ENCODE measurements around the gene CPLX1. TPM values are rescaled to one million over a fixed set of nuclear protein-coding genes. Genes with fewer than 3 reads are reported as not detected.

The CPLX1 gene
- total RNA-seq, 1 experiment from 2014 or later: 14.5 TPM

DNA sequence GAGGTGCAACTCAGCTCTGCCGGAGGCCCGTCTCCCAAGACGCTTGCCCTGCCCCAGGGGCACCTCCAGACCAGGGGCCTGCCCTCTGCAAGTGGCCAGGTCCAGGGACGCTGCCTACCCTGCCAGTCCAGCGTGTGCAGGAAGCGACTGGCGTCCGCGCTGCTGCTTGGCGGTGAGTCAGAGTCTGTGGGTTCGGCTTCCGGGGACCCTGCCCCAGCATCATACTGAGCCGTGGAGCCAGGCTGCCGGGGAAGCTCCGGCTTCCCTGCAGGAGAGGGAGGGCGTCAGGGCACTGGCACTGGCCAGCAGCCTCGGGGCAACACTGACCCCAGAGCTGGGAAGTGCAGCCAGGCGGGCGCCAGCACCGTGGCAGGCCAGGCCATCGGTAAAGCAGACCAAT is 42.5 kb upstream of the CPLX1 start:
- DNase-seq (ENCODE audit: low read depth, low spot score) (no peak), ATAC-seq (no peak)
- Histone ChIP-seq H3K9me3 (ENCODE audit: control insufficient read depth in 1 of 2, insufficient read depth in 1 of 2, low read depth in 1 of 2, low read length in 2 of 2) (no peaks in the 10 kb centered on the region), H2AFZ (ENCODE audit: low read depth, low read length, poor library complexity, severe bottlenecking) (no peak overlapping the region), H3K4me3 (replicated peaks in 1 of 2; ENCODE audit: low read depth in 1 of 2, low read length in 2 of 2) (no peak overlapping the region), H3K27me3 (ENCODE audit: insufficient read depth, low read length) (no peaks in the 10 kb centered on the region), H4K20me1 (ENCODE audit: insufficient read depth) (no peaks in the 10 kb centered on the region), H3K4me1 (ENCODE audit: control insufficient read depth in 1 of 2, insufficient read depth in 2 of 2, low read length in 2 of 2) (no peaks in the 10 kb centered on the region), H3K36me3 (ENCODE audit: control insufficient read depth in 1 of 2, insufficient read depth in 2 of 2, low read length in 2 of 2) (peaks cover 6 to 23% of the 10 kb centered on the region in 2 experiments; a peak in 3 of 4 replicates), H3K79me2 (ENCODE audit: insufficient read depth, low read length) (no peaks in the 10 kb centered on the region), H3K9me2 (ENCODE audit: insufficient read depth) (no peaks in the 10 kb centered on the region), H3K27ac (ENCODE audit: low read depth, low read length) (no peak overlapping the region), H3K4me2 (ENCODE audit: low read length) (no peak overlapping the region), H3K9ac (ENCODE audit: low read length) (no peak overlapping the region)
- ChIA-PET RAD21 (ENCODE audit: low non-redundant PET in 1 of 2, low total read pairs in 2 of 2, uncharacterized antibody in 2 of 2, unreplicated experiment in 2 of 2) (no interaction called here), POLR2A (no interaction called here), CTCF (no interaction called here)
- intact Hi-C loops (cut with micrococcal nuclease): no loop called here
- no TSS peak for BruUV-seq (replicated peaks)
- TF ChIP-seq MAX (IDR thresholded peaks at IDR 0.05): no peak
- TF ChIP-seq POLR2AphosphoS5 (IDR thresholded peaks at IDR 0.05; ENCODE audit: low read depth, low read length): no peak
- TF ChIP-seq, protein P1, sequence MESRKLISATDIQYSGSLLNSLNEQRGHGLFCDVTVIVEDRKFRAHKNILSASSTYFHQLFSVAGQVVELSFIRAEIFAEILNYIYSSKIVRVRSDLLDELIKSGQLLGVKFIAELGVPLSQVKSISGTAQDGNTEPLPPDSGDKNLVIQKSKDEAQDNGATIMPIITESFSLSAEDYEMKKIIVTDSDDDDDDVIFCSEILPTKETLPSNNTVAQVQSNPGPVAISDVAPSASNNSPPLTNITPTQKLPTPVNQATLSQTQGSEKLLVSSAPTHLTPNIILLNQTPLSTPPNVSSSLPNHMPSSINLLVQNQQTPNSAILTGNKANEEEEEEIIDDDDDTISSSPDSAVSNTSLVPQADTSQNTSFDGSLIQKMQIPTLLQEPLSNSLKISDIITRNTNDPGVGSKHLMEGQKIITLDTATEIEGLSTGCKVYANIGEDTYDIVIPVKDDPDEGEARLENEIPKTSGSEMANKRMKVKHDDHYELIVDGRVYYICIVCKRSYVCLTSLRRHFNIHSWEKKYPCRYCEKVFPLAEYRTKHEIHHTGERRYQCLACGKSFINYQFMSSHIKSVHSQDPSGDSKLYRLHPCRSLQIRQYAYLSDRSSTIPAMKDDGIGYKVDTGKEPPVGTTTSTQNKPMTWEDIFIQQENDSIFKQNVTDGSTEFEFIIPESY (IDR thresholded peaks at IDR 0.05; ENCODE audit: extremely low read depth, insufficient replicate concordance, low read length): no peak
- no peak for TF ChIP-seq TCF7L2 (IDR thresholded peaks at IDR 0.05; ENCODE audit: borderline replicate concordance, extremely low read depth, insufficient read depth, insufficient read length)
- no peak for TF ChIP-seq CBX3 (IDR thresholded peaks at IDR 0.05; ENCODE audit: low read depth)
- no peak for TF ChIP-seq POLR2A (IDR thresholded peaks at IDR 0.05; ENCODE audit: borderline replicate concordance, extremely low read depth, insufficient read depth, insufficient read length)
- TF ChIP-seq CEBPB (IDR thresholded peaks at IDR 0.05; ENCODE audit: low read depth): no peak
- TF ChIP-seq EZH2phosphoT487 (IDR thresholded peaks at IDR 0.05; ENCODE audit: borderline replicate concordance): no peak
- no peak for TF ChIP-seq JUND (IDR thresholded peaks at IDR 0.05)
- TF ChIP-seq RAD21 (IDR thresholded peaks at IDR 0.05; ENCODE audit: low read depth): no peak
- TF ChIP-seq SRF (IDR thresholded peaks at IDR 0.05; ENCODE audit: low read depth): no peak
- TF ChIP-seq YY1 (IDR thresholded peaks at IDR 0.05; ENCODE audit: extremely low read depth, insufficient replicate concordance, low read depth, low read length): no peak
- no peak for TF ChIP-seq ZNF274 (IDR thresholded peaks at IDR 0.05; ENCODE audit: low read depth, low read length)
